BE2C (cell line): ENCODE results near the gene ZNF860.

Source experiments
- DNase-seq: peaks from one replicate; pipeline ENCODE4 v3.0.0-alpha.2; 2020
- H3K27me3 ChIP-seq: fragments of 250-450 bp; sonication (Bioruptor Pico); 2 replicates; pipeline ENCODE4 v1.5.1; 2020; ENCODE audit warnings: mild to moderate bottlenecking
- H3K36me3 ChIP-seq: fragments of 250-450 bp; sonication (Bioruptor Pico); 2 replicates; pipeline ENCODE4 v1.5.1; 2020; ENCODE audit warnings: mild to moderate bottlenecking
- H3K4me1 ChIP-seq: fragments of 250-450 bp; sonication (Bioruptor Pico); 2 replicates; pipeline ENCODE4 v1.5.1; 2020
- H3K4me3 ChIP-seq: 2 replicates; pipeline ENCODE4 v1.5.1; 2011; ENCODE audit warnings: low read depth, low read length
- H3K9me3 ChIP-seq: fragments of 250-450 bp; sonication (Bioruptor Pico); 2 replicates; pipeline ENCODE4 v1.5.1; 2020
- TF ChIP-seq, protein P1 (sequence below): IDR thresholded peaks from 2 replicates; pipeline ENCODE4 v1.5.1; 2012; ENCODE audit warnings: mild to moderate bottlenecking, low read depth, low read length

Gene ZNF860

DNA sequence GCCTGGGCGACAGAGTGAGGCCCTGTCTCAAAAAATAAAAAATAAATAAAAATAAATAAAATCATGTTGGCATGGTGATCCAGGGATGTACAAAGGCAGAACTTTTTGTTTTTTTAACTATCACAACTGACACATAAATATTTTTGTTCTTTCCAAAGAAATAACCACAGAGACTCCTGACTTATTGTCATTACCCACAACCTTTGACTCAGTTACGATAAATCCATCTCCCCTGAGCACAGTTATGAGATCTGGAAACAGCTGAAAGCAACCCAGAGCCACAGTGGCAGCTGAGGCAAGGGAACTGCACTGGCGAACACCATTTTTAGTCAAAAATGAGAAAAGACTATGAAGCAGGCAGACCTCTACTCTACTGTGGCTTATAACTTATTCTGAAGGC, 24.4 kb upstream of the ZNF860 start:
- Histone ChIP-seq H3K4me1 (no peaks in the 10 kb centered on the region), H3K36me3 (no peaks in the 10 kb centered on the region), H3K27me3 (no peaks in the 10 kb centered on the region), H3K9me3 (no peaks in the 10 kb centered on the region), H3K4me3 (no peak overlapping the region)
- DNase-seq = no peak
- TF ChIP-seq, protein P1, sequence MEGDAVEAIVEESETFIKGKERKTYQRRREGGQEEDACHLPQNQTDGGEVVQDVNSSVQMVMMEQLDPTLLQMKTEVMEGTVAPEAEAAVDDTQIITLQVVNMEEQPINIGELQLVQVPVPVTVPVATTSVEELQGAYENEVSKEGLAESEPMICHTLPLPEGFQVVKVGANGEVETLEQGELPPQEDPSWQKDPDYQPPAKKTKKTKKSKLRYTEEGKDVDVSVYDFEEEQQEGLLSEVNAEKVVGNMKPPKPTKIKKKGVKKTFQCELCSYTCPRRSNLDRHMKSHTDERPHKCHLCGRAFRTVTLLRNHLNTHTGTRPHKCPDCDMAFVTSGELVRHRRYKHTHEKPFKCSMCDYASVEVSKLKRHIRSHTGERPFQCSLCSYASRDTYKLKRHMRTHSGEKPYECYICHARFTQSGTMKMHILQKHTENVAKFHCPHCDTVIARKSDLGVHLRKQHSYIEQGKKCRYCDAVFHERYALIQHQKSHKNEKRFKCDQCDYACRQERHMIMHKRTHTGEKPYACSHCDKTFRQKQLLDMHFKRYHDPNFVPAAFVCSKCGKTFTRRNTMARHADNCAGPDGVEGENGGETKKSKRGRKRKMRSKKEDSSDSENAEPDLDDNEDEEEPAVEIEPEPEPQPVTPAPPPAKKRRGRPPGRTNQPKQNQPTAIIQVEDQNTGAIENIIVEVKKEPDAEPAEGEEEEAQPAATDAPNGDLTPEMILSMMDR = no peak

DNA sequence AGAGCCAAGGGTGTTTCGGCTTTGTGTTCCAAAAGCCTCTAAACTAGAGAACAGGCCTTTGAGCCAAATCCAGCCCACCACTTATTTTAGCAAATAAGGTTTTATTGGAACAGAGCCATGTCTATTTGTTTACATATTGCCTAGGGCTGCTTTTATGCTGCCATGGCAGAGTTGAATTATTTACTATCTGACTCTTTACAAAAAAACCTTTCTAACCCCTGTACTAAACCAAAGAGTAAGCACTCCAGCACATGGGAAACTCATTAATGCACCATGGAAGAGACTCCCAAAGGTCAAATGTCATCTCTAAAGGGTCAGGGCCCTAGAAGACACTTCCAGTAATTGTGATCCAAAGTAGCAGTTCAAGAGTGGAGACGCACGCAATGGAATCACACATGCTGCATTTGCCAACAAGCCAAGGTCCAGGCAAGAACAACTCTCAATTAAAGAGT, 22.8 kb upstream of the ZNF860 start:
- Histone ChIP-seq H3K4me3 (no peak overlapping the region), H3K36me3 (no peaks in the 10 kb centered on the region), H3K9me3 (no peaks in the 10 kb centered on the region), H3K27me3 (no peaks in the 10 kb centered on the region), H3K4me1 (no peaks in the 10 kb centered on the region)
- no peak for DNase-seq
- TF ChIP-seq, protein P1 = no peak

- H3K4me3 ChIP-seq = no peak overlapping the region
- no peak for DNase-seq
Observed at GRCh38 chr3:31959251-31959650, 22.3 kb upstream of the ZNF860 start.

GRCh38 chr3:31959951-31960792, 21.4 kb upstream of the ZNF860 start:
- no peak for DNase-seq
- no peaks in the 10 kb centered on the region for H3K36me3 ChIP-seq
- no peaks in the 10 kb centered on the region for H3K9me3 ChIP-seq
- no peaks in the 10 kb centered on the region for H3K27me3 ChIP-seq
- H3K4me1 ChIP-seq = no peaks in the 10 kb centered on the region
- no peak overlapping the region for H3K4me3 ChIP-seq
- TF ChIP-seq, protein P1 = no peak

More at GRCh38 chr3:31959251-31959650, 22.3 kb upstream of the ZNF860 start:
- no peaks in the 10 kb centered on the region for H3K9me3 ChIP-seq
- no peaks in the 10 kb centered on the region for H3K4me1 ChIP-seq
- no peaks in the 10 kb centered on the region for H3K36me3 ChIP-seq
- TF ChIP-seq, protein P1 = no peak
- no peaks in the 10 kb centered on the region for H3K27me3 ChIP-seq

DNA sequence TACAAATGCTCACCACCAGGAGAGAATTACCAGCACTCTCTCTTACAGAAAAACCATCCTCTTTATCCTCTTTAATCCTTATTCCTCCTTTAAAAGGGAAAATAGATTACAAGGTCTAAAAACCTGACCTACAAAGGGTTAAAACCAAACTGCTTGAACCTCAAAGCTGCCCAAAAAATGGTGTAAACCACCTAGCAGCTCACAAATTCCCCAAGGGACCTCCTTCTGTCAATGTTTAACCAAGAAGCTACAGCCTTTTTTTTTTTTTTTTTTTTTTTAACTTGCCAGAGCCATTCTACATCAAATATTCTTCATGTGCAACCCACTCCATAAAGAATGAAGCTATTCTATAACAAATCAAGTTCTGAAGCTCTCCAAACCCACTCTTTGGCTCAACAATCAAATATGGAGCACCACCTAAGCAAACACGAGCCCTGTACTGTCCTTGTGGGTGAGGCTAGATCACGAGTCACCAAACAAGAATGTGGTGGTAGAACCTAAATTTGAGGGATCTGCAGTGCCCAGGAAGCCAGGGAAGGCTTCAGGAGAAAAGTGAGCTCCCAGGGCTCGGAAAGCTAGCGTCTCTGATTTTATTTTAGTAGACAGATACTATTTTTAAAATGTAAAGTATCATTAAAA, 20.6 kb upstream of the ZNF860 start:
- Histone ChIP-seq H3K9me3 (no peaks in the 10 kb centered on the region), H3K4me3 (no peak overlapping the region), H3K4me1 (no peaks in the 10 kb centered on the region), H3K27me3 (no peaks in the 10 kb centered on the region), H3K36me3 (no peaks in the 10 kb centered on the region)
- DNase-seq = no peak
- TF ChIP-seq, protein P1 = no peak

GRCh38 chr3:31962801-31963205, 18.7 kb upstream of the ZNF860 start:
- DNase-seq = no peak
- H3K4me1 ChIP-seq = no peaks in the 10 kb centered on the region
- H3K9me3 ChIP-seq = no peaks in the 10 kb centered on the region
- H3K27me3 ChIP-seq = no peaks in the 10 kb centered on the region
- TF ChIP-seq, protein P1 = no peak
- H3K4me3 ChIP-seq = no peak overlapping the region
- H3K36me3 ChIP-seq = no peaks in the 10 kb centered on the region
